GM18873 (cell line): Measurements from ENCODE around the gene WARS2.

Experiments
- ATAC-seq: cut with Tn5 transposase; IDR thresholded peaks from one replicate; pipeline ENCODE4 v1.9.1; 2021; ENCODE audit warnings: mild to moderate bottlenecking, moderate library complexity, moderate number of reproducible peaks; ENCODE audit not compliant: unreplicated experiment, low FRiP score

The WARS2 gene

GRCh38 chr1:118986555-118987467 lies 153.6 kb downstream of the WARS2 start:
- no peak for ATAC-seq

DNA sequence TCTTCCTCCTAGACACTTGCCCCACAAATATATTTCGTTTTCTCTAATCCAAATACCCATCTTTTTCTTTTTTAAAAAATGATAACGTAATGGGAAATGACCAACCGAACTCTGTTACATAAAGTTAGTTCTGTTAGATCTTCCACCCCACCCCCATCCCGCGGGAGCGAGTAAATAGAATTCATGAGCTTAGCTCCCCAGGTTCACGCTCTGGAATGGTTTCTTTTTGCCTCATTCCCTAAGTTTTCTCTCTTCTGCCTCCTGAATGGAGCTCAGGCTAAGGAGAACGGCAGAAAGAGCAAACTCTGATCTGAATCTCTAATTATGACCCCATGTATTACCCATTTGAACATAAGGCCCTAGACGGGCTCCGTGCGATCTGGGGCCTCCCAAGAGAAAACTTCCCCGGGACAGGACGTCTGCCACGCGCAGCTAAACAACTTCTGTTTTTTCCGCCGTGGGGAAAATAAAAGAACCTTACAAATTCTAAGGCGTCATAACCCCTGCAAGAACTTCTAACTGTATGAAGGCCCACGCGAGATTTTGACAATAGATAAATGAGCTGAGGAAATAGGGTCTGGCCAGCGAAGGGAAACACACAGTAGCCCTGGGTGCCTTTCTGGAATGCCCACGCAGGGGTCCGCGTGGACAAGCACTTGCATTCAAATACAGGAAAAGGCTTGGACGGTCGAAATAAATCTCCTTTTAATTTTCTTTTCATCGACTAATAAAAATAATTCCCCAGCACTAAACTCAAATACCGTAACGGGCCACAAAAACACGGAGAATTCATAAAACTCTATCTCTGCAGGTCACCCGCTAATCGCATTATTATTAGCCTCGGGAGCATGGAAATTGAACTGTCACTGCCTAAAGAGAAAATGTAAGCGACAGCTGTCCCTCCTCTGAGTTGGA lies 154.6 kb downstream of the WARS2 start:
- no peak for ATAC-seq

- no peak for ATAC-seq
Measured at GRCh38 chr1:118984722-118985639, 155.5 kb downstream of the WARS2 start.

DNA sequence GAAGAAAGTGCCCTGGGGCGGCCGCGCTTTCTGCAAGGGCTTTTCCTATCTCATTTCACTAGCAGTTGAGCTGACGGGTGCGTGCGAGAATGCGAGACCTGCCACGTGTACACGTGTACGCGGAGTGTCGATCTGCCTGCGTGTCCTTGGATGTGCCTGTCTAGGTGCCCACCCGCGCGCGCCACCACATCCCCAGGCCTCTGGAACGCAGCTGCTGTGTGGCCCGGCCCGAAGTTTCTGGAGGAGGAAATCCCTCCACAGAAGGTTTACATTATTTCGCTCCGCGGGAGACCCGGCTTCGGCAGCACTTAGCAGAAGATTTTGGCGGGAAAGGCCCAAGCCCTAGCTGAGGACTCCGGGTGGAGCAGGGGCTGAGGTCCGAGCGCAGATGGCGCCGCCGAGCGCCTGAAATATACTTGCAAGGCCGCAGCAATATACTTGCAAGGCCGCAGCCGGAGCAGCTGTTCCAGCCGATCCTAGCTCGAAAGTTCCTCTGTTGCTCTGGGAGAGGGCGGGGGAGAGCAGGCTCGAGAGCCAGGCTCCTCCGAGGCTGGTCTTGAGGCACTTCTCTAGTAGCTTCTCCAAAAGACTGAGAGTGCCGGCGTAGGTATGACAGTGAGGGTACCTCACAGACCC lies 156.2 kb downstream of the WARS2 start:
- ATAC-seq: no peak

GRCh38 chr1:118983558-118984041 lies 156.9 kb downstream of the WARS2 start:
- no peak for ATAC-seq

GRCh38 chr1:118982821-118983557 lies 157.5 kb downstream of the WARS2 start:
- no peak for ATAC-seq

- ATAC-seq: no peak
Measured at GRCh38 chr1:118982266-118982665, 158.2 kb downstream of the WARS2 start.

- ATAC-seq: no peak
Measured at GRCh38 chr1:118981436-118981835, 159.0 kb downstream of the WARS2 start.
